HCT116 (cell line): Measurements from ENCODE around the gene CPA1. TPM values are rescaled to one million over a fixed set of nuclear protein-coding genes. Genes with fewer than 3 reads are reported as not detected.

Experiments
- ATAC-seq: fragments of 200-7000 bp; cut with Tn5 transposase; 2 replicates; pipeline ENCODE4 v1.9.1; 2020; ENCODE audit warnings: mild to moderate bottlenecking, moderate library complexity
- BruUV-seq: library from RNA; stranded (reverse); fragments of 400-500 nt; replicated peaks from 2 replicates; lab custom pipeline; 2021; lab: Mats Ljungman, UMichigan
- CTCF ChIA-PET: fragments of 300-600 bp; sonication (Branson Sonifier 250); formaldehyde crosslinking; loops from one replicate; lab custom pipeline; 2021; ENCODE audit warnings: antibody characterized with exemption; lab: Charles Lee
- POLR2A ChIA-PET: fragments of 300-600, 350-600 bp; sonication (Branson Sonifier 250); formaldehyde crosslinking; loops from one replicate; lab custom pipeline; 2021; ENCODE audit warnings: antibody characterized with exemption; lab: Charles Lee
- RAD21 ChIA-PET, 2 experiments: fragments of 300-600 bp; sonication (Branson Sonifier 250); formaldehyde crosslinking; loops; one replicate each; lab custom pipeline; 2023; ENCODE audit warnings: low total read pairs in 2 of 2; ENCODE audit not compliant: uncharacterized antibody in 2 of 2, unreplicated experiment in 2 of 2, low non-redundant PET in 1 of 2; lab: Charles Lee
- DNase-seq: peaks from one replicate; pipeline ENCODE4 v3.0.0-alpha.2; 2010; ENCODE audit warnings: low read depth, low spot score
- H2AFZ ChIP-seq: fragments of 200-600 bp; shearing (Covaris generic), sonication (generic); 2 replicates; pipeline ENCODE4 v1.6.1; 2017; ENCODE audit warnings: low read depth, mixed run types, mixed read lengths, antibody characterized with exemption, low read length; ENCODE audit not compliant: poor library complexity, severe bottlenecking
- H3K27ac ChIP-seq: 2 replicates; pipeline ENCODE4 v1.5.1; 2012; ENCODE audit warnings: low read depth, low read length
- H3K27me3 ChIP-seq: fragments of 200-600 bp; sonication (generic); 2 replicates; pipeline ENCODE4 v1.6.1; 2016; ENCODE audit warnings: mixed run types, low read length, mixed read lengths; ENCODE audit not compliant: insufficient read depth
- H3K36me3 ChIP-seq, 2 experiments: fragments of 200-500 bp in 1 of 2; fragments of 200-600 bp in 1 of 2; sonication (Bioruptor generic) in 1 of 2; sonication (generic) in 1 of 2; 2 replicates each; pipeline versions ENCODE4 v1.5.1 to v1.6.1; 2014 to 2016; ENCODE audit warnings: low read length in 2 of 2, inconsistent platforms in 1 of 2, mixed read lengths in 1 of 2, mixed run types in 1 of 2; ENCODE audit not compliant: insufficient read depth in 2 of 2, control insufficient read depth in 1 of 2
- H3K4me1 ChIP-seq, 2 experiments: fragments of 200-600 bp in 1 of 2; sonication (generic) in 1 of 2; 2 replicates each; pipeline versions ENCODE4 v1.5.1 to v1.6.1; 2012 to 2017; ENCODE audit warnings: low read length in 2 of 2, inconsistent platforms in 1 of 2, mild to moderate bottlenecking in 1 of 2, mixed read lengths in 1 of 2, mixed run types in 1 of 2, moderate library complexity in 1 of 2; ENCODE audit not compliant: insufficient read depth in 2 of 2, control insufficient read depth in 1 of 2
- H3K4me2 ChIP-seq: fragments of 200-600 bp; sonication (generic); 2 replicates; pipeline ENCODE4 v1.6.1; 2017; ENCODE audit warnings: mixed run types, low read length, mixed read lengths
- H3K4me3 ChIP-seq, 2 experiments: fragments of 200-600 bp in 1 of 2; sonication (generic) in 1 of 2; replicated peaks in 1 of 2; 2 replicates each; pipeline ENCODE4 v1.5.1; 2011 to 2016; ENCODE audit warnings: low read length in 2 of 2, control low read depth in 1 of 2, low read depth in 1 of 2, mild to moderate bottlenecking in 1 of 2, mixed read lengths in 1 of 2, mixed run types in 1 of 2
- H3K79me2 ChIP-seq: fragments of 200-600 bp; sonication (generic); 2 replicates; pipeline ENCODE4 v1.6.1; 2017; ENCODE audit warnings: mild to moderate bottlenecking, mixed run types, low read length, moderate library complexity, mixed read lengths; ENCODE audit not compliant: insufficient read depth
- H3K9ac ChIP-seq: fragments of 200-600 bp; sonication (generic); 2 replicates; pipeline ENCODE4 v1.6.1; 2016; ENCODE audit warnings: low read length, mixed read lengths
- H3K9me2 ChIP-seq: fragments of 200-600 bp; sonication (generic), shearing (Covaris generic); 2 replicates; pipeline ENCODE4 v1.6.1; 2017; ENCODE audit warnings: mixed run types, mild to moderate bottlenecking, moderate library complexity; ENCODE audit not compliant: insufficient read depth
- H3K9me3 ChIP-seq, 2 experiments: fragments of 200-500 bp in 1 of 2; fragments of 200-600 bp in 1 of 2; sonication (Bioruptor generic) in 1 of 2; sonication (generic) in 1 of 2; 2 replicates each; pipeline ENCODE4 v1.6.1; 2014 to 2017; ENCODE audit warnings: low read length in 2 of 2, mixed read lengths in 2 of 2, inconsistent platforms in 1 of 2, low read depth in 1 of 2, mild to moderate bottlenecking in 1 of 2, mixed run types in 1 of 2, moderate library complexity in 1 of 2; ENCODE audit not compliant: control insufficient read depth in 1 of 2, insufficient read depth in 1 of 2
- H4K20me1 ChIP-seq: fragments of 200-600 bp; sonication (generic), shearing (Covaris generic); 2 replicates; pipeline ENCODE4 v1.6.1; 2017; ENCODE audit warnings: mixed run types, mild to moderate bottlenecking, moderate library complexity; ENCODE audit not compliant: insufficient read depth
- CBX3 ChIP-seq: IDR thresholded peaks from 2 replicates; pipeline ENCODE4 v1.6.1; 2012; ENCODE audit warnings: low read depth
- CEBPB ChIP-seq: IDR thresholded peaks from 2 replicates; pipeline ENCODE4 v1.6.1; 2012; ENCODE audit warnings: low read depth
- EZH2 ChIP-seq: fragments of 200-600 bp; sonication (generic); IDR thresholded peaks from 2 replicates; pipeline ENCODE4 v1.6.1; 2017; ENCODE audit warnings: antibody characterized with exemption, mixed run types
- EZH2phosphoT487 ChIP-seq: fragments of 200-600 bp; IDR thresholded peaks from 2 replicates; pipeline ENCODE4 v1.6.1; 2018; ENCODE audit warnings: antibody characterized with exemption, borderline replicate concordance
- FOSL1 ChIP-seq: IDR thresholded peaks from 2 replicates; pipeline ENCODE4 v1.6.1; 2012; ENCODE audit warnings: low read depth
- JUND ChIP-seq: IDR thresholded peaks from 2 replicates; pipeline ENCODE4 v1.6.1; 2012
- POLR2A ChIP-seq: IDR thresholded peaks from 2 replicates; pipeline ENCODE4 v1.7.0; 2011; ENCODE audit warnings: borderline replicate concordance; ENCODE audit not compliant: insufficient read depth, insufficient read length; ENCODE audit errors: extremely low read depth
- SP1 ChIP-seq: IDR thresholded peaks from 2 replicates; pipeline ENCODE4 v1.6.1; 2012; ENCODE audit warnings: low read depth
- SRF ChIP-seq: IDR thresholded peaks from 2 replicates; pipeline ENCODE4 v1.6.1; 2012; ENCODE audit warnings: low read depth
- ZNF274 ChIP-seq: fragments of 200-500 bp; sonication (Bioruptor generic); IDR thresholded peaks from 2 replicates; pipeline ENCODE4 v1.6.1; 2014; ENCODE audit warnings: mild to moderate bottlenecking, low read depth, low read length, inconsistent platforms
- intact Hi-C: fragments of 100-400 bp; cut with micrococcal nuclease; formaldehyde crosslinking; loops from 2 replicates; pipeline ENCODE4 v1.10.0; 2022
- total RNA-seq: library from RNA; stranded (reverse); gene quantifications from one replicate; pipeline ENCODE4 v1.2.1, GENCODE V29; 2021; ENCODE audit not compliant: unreplicated experiment
- TF ChIP-seq, protein P1 (sequence below): IDR thresholded peaks from 2 replicates; pipeline ENCODE4 v1.6.1; 2012; ENCODE audit warnings: low read depth
- TF ChIP-seq, protein P2 (sequence below): IDR thresholded peaks from 2 replicates; pipeline ENCODE4 v1.6.1; 2012

CPA1 gene
- total RNA-seq, 1 experiment from 2014 or later = 11.9 TPM

DNA sequence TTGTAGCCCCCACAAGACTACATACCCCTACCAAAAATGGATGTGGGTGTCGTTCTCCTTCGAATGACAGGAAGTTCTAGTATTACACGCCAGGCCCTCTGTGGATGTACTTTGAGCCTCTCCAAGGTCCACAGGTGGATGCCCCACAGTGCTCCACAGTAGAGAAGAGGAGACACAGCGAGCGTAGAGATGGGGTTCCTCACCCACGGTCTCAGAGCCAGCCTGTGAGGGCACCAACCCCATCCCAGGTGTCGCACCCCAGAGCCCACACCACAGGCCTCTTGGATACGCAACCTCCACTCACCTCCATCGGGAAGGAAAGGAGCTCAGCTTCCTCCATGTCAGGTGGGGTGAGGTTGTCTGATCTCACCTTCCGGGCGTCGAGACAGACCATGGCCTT, 33.4 kb upstream of the CPA1 start:
- CTCF ChIA-PET = no interaction called here
- TF ChIP-seq FOSL1 (no peak), EZH2phosphoT487 (no peak), EZH2 (no peak), CBX3 (no peak), SP1 (no peak), ZNF274 (no peak), CEBPB (no peak), JUND (no peak), POLR2A (no peak), SRF (no peak)
- TF ChIP-seq, protein P1, sequence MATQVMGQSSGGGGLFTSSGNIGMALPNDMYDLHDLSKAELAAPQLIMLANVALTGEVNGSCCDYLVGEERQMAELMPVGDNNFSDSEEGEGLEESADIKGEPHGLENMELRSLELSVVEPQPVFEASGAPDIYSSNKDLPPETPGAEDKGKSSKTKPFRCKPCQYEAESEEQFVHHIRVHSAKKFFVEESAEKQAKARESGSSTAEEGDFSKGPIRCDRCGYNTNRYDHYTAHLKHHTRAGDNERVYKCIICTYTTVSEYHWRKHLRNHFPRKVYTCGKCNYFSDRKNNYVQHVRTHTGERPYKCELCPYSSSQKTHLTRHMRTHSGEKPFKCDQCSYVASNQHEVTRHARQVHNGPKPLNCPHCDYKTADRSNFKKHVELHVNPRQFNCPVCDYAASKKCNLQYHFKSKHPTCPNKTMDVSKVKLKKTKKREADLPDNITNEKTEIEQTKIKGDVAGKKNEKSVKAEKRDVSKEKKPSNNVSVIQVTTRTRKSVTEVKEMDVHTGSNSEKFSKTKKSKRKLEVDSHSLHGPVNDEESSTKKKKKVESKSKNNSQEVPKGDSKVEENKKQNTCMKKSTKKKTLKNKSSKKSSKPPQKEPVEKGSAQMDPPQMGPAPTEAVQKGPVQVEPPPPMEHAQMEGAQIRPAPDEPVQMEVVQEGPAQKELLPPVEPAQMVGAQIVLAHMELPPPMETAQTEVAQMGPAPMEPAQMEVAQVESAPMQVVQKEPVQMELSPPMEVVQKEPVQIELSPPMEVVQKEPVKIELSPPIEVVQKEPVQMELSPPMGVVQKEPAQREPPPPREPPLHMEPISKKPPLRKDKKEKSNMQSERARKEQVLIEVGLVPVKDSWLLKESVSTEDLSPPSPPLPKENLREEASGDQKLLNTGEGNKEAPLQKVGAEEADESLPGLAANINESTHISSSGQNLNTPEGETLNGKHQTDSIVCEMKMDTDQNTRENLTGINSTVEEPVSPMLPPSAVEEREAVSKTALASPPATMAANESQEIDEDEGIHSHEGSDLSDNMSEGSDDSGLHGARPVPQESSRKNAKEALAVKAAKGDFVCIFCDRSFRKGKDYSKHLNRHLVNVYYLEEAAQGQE = no peak
- TF ChIP-seq, protein P2, sequence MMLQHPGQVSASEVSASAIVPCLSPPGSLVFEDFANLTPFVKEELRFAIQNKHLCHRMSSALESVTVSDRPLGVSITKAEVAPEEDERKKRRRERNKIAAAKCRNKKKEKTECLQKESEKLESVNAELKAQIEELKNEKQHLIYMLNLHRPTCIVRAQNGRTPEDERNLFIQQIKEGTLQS = no peak
- TF ChIP-seq, all 23 proteins: peak for 0

More for the DNA sequence above, 33.4 kb upstream of the CPA1 start:
- ATAC-seq = no peak
- Histone ChIP-seq H3K4me3 (no peak overlapping the region), H3K4me1 (no peaks in the 10 kb centered on the region), H3K9me3 (no peaks in the 10 kb centered on the region), H3K9ac (no peak overlapping the region), H3K27me3 (no peaks in the 10 kb centered on the region), H3K4me2 (no peak overlapping the region), H3K9me2 (no peaks in the 10 kb centered on the region), H3K27ac (no peak overlapping the region), H3K79me2 (no peaks in the 10 kb centered on the region), H2AFZ (no peak overlapping the region), H4K20me1 (no peaks in the 10 kb centered on the region), H3K36me3 (no peaks in the 10 kb centered on the region)
- no peak for DNase-seq
- no TSS peak for BruUV-seq
- intact Hi-C loops = no loop called here
- RAD21 ChIA-PET = no interaction called here
- POLR2A ChIA-PET = no interaction called here
